ENCODE results near the gene MGAT4A.

The MGAT4A gene

GRCh38 chr2:98632351-98632750, 98.6 kb downstream of the MGAT4A start:
- ATAC-seq, result no peak

GRCh38 chr2:98623657-98624056, 107.3 kb downstream of the MGAT4A start:
- no peak for ATAC-seq
- TF ChIP-seq POU6F1 (CRISPR knock-in tag; IDR thresholded peaks at IDR 0.05; ENCODE audit: borderline replicate concordance, low read depth), result no peak
- no peak for TF ChIP-seq TCF4 (CRISPR knock-in tag; IDR thresholded peaks at IDR 0.05; ENCODE audit: borderline replicate concordance)
- TF ChIP-seq BACH2 (CRISPR knock-in tag; IDR thresholded peaks at IDR 0.05; ENCODE audit: borderline replicate concordance), result no peak
- no peak for TF ChIP-seq PPARA (CRISPR knock-in tag; IDR thresholded peaks at IDR 0.05; ENCODE audit: borderline replicate concordance)
- no peak for TF ChIP-seq ZNF565 (CRISPR knock-in tag; conservative IDR thresholded peaks at IDR 0.05; ENCODE audit: low read depth)
- no peak for TF ChIP-seq TOX (CRISPR knock-in tag; IDR thresholded peaks at IDR 0.05; ENCODE audit: borderline replicate concordance)
- TF ChIP-seq ZNF70 (CRISPR knock-in tag; IDR thresholded peaks at IDR 0.05), result no peak
- no peak for TF ChIP-seq ZFP30 (CRISPR knock-in tag; IDR thresholded peaks at IDR 0.05)
- TF ChIP-seq ZC3H10 (CRISPR knock-in tag; IDR thresholded peaks at IDR 0.05), result no peak
- no peak for TF ChIP-seq ESRRG (CRISPR knock-in tag; IDR thresholded peaks at IDR 0.05)
- no peak for TF ChIP-seq ISL1 (CRISPR knock-in tag; IDR thresholded peaks at IDR 0.05)
- no peak for TF ChIP-seq PATZ1 (CRISPR knock-in tag; IDR thresholded peaks at IDR 0.05; ENCODE audit: borderline replicate concordance)
- TF ChIP-seq ARNTL (CRISPR knock-in tag; IDR thresholded peaks at IDR 0.05; ENCODE audit: borderline replicate concordance, low read depth), result no peak
- TF ChIP-seq RARB (CRISPR knock-in tag; IDR thresholded peaks at IDR 0.05), result no peak
- TF ChIP-seq OSR1 (CRISPR knock-in tag; IDR thresholded peaks at IDR 0.05), result no peak
- TF ChIP-seq ZNF8 (CRISPR knock-in tag; IDR thresholded peaks at IDR 0.05), result no peak
- no peak for TF ChIP-seq SNAI2 (CRISPR knock-in tag; IDR thresholded peaks at IDR 0.05)

More at GRCh38 chr2:98632351-98632750, 98.6 kb downstream of the MGAT4A start:
- no peak for TF ChIP-seq TSHZ2 (CRISPR knock-in tag; IDR thresholded peaks at IDR 0.05)
- no peak for TF ChIP-seq ZNF70 (CRISPR knock-in tag; IDR thresholded peaks at IDR 0.05)
- TF ChIP-seq SNAI2 (CRISPR knock-in tag; IDR thresholded peaks at IDR 0.05), result no peak
- no peak for TF ChIP-seq CSRNP3 (CRISPR knock-in tag; IDR thresholded peaks at IDR 0.05)
- TF ChIP-seq BACH2 (CRISPR knock-in tag; IDR thresholded peaks at IDR 0.05; ENCODE audit: borderline replicate concordance), result no peak
- TF ChIP-seq TCF4 (CRISPR knock-in tag; IDR thresholded peaks at IDR 0.05; ENCODE audit: borderline replicate concordance), result no peak
- no peak for TF ChIP-seq ZFP30 (CRISPR knock-in tag; IDR thresholded peaks at IDR 0.05)
- TF ChIP-seq CREB5 (CRISPR knock-in tag; IDR thresholded peaks at IDR 0.05; ENCODE audit: low read depth), result no peak
- TF ChIP-seq ZFP3 (CRISPR knock-in tag; IDR thresholded peaks at IDR 0.05), result no peak
- no peak for TF ChIP-seq ZC3H10 (CRISPR knock-in tag; IDR thresholded peaks at IDR 0.05)
- TF ChIP-seq ISL1 (CRISPR knock-in tag; IDR thresholded peaks at IDR 0.05), result no peak
- no peak for TF ChIP-seq RARB (CRISPR knock-in tag; IDR thresholded peaks at IDR 0.05)
- TF ChIP-seq ARNTL (CRISPR knock-in tag; IDR thresholded peaks at IDR 0.05; ENCODE audit: borderline replicate concordance, low read depth), result no peak
- TF ChIP-seq POU6F1 (CRISPR knock-in tag; IDR thresholded peaks at IDR 0.05; ENCODE audit: borderline replicate concordance, low read depth), result no peak
